ENCODE results near the gene ZNF496.
"Not testable (repeated sequence)": the region's sequence is repeated elsewhere in the genome, so short reads cannot be mapped to it uniquely, and the experiment has no call there.

The ZNF496 gene

DNA sequence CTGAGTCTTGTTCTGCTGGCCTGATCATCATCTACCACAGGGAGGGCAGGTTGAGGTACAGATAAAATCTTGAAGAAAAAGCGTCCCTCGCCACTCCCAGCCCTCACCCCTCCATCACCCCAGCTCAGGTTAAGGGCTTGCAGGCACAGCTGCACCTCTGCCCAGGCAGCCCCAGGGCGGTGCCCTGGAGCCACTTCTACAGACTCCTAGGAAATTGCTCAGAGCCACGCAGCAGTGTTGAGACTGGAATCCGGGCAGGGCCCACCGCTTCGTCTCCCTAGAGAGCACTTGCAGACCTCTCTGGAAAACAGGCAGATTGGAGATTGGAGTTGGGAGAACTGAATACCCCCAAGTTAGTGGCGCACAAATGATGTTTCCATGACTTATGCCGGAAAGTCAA is 40.5 kb downstream of the ZNF496 start:
- DNase-seq (no peak), ATAC-seq (ENCODE audit: insufficient read depth, low read depth) (no peak)
- Histone ChIP-seq H3K79me2 (ENCODE audit: insufficient read depth, low read length) (no peaks in the 10 kb centered on the region), H3K4me3 (ENCODE audit: low read depth in 1 of 2, low read length in 2 of 2) (no peak overlapping the region), H2AFZ (ENCODE audit: low read depth, low read length) (no peak overlapping the region), H3K27ac (ENCODE audit: low read length) (no peak overlapping the region), H3K4me2 (ENCODE audit: insufficient read depth, low read length) (no peak overlapping the region), H3K27me3 (ENCODE audit: insufficient read depth, low read length, poor library complexity) (no peaks in the 10 kb centered on the region), H3K36me3 (ENCODE audit: insufficient read depth, low read length) (no peaks in the 10 kb centered on the region), H3K9ac (ENCODE audit: low read depth, low read length) (no peak overlapping the region), H3K4me1 (ENCODE audit: insufficient read depth, low read length) (no peaks in the 10 kb centered on the region), H4K20me1 (ENCODE audit: insufficient read depth, low read length) (no peaks in the 10 kb centered on the region), H3K9me3 (ENCODE audit: insufficient read depth, low read length, severe bottlenecking) (no peaks in the 10 kb centered on the region)
- TF ChIP-seq, protein P1, sequence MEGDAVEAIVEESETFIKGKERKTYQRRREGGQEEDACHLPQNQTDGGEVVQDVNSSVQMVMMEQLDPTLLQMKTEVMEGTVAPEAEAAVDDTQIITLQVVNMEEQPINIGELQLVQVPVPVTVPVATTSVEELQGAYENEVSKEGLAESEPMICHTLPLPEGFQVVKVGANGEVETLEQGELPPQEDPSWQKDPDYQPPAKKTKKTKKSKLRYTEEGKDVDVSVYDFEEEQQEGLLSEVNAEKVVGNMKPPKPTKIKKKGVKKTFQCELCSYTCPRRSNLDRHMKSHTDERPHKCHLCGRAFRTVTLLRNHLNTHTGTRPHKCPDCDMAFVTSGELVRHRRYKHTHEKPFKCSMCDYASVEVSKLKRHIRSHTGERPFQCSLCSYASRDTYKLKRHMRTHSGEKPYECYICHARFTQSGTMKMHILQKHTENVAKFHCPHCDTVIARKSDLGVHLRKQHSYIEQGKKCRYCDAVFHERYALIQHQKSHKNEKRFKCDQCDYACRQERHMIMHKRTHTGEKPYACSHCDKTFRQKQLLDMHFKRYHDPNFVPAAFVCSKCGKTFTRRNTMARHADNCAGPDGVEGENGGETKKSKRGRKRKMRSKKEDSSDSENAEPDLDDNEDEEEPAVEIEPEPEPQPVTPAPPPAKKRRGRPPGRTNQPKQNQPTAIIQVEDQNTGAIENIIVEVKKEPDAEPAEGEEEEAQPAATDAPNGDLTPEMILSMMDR (IDR thresholded peaks at IDR 0.05; ENCODE audit: borderline replicate concordance, extremely low read depth, low read length, poor library complexity, severe bottlenecking): no peak
- no peak for TF ChIP-seq EZH2 (IDR thresholded peaks at IDR 0.05; ENCODE audit: borderline replicate concordance, low read depth, low read length, severe bottlenecking)

DNA sequence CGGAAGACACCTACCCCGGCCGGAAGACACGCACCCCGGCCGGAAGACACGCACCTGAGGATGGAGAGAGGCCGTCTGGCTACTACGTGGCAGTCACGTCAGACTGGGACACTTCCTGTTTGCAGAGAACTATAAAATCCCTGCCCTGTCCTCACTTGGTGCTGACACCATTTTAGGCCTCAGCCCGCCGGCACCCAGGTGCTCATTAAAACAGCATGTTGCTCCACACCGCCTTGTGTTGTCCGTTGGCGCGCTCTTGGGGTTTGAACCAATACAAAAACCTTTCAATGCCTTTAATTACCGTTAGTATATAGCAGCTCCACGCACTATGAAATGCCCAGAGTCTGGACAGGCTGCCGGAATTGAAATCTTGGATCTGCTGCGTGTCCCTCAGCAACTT is 41.1 kb downstream of the ZNF496 start:
- Histone ChIP-seq H3K79me2 (ENCODE audit: insufficient read depth, low read length) (no peaks in the 10 kb centered on the region), H3K27ac (ENCODE audit: low read length) (no peak overlapping the region), H3K9ac (ENCODE audit: low read depth, low read length) (no peak overlapping the region), H4K20me1 (ENCODE audit: insufficient read depth, low read length) (no peaks in the 10 kb centered on the region), H3K9me3 (ENCODE audit: insufficient read depth, low read length, severe bottlenecking) (no peaks in the 10 kb centered on the region), H3K4me1 (ENCODE audit: insufficient read depth, low read length) (no peaks in the 10 kb centered on the region), H3K27me3 (ENCODE audit: insufficient read depth, low read length, poor library complexity) (no peaks in the 10 kb centered on the region), H3K4me2 (ENCODE audit: insufficient read depth, low read length) (no peak overlapping the region), H3K36me3 (ENCODE audit: insufficient read depth, low read length) (no peaks in the 10 kb centered on the region), H2AFZ (ENCODE audit: low read depth, low read length) (no peak overlapping the region), H3K4me3 (ENCODE audit: low read depth in 1 of 2, low read length in 2 of 2) (no peak overlapping the region)
- no peak for DNase-seq
- ATAC-seq (ENCODE audit: insufficient read depth, low read depth): no peak
- TF ChIP-seq EZH2 (IDR thresholded peaks at IDR 0.05; ENCODE audit: borderline replicate concordance, low read depth, low read length, severe bottlenecking): no peak

DNA sequence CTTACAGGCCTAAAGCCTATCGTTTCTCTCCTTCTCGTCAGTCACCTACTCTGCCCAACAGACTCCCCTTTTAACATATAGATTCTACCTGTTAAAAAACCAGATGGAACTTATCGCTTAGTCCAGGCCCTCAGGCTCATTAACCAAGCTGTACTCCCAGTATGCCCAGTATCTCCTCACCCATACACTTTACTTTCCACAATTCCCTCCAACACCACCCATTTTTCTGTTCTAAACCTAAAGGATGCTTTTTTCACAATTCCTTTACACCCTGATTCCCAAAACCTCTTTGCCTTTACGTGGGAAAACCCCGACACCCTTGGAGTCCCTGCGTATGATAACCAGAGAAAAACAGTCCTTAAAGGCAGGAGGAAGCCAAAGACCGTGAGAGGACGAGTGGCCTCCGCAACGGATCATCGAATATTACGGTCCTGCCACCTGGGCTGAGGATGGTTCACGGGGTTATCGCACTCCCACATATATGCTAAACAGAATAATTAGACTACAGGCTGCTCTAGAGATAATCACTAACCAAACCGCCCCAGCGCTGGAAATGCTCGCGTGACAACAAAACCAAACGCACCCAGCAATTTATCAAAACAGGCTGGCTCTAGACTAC is 42.3 kb downstream of the ZNF496 start:
- not testable (repeated sequence) for H3K36me3 ChIP-seq (ENCODE audit: insufficient read depth, low read length); ATAC-seq (ENCODE audit: insufficient read depth, low read depth); H2AFZ ChIP-seq (ENCODE audit: low read depth, low read length); H3K27me3 ChIP-seq (ENCODE audit: insufficient read depth, low read length, poor library complexity); H3K79me2 ChIP-seq (ENCODE audit: insufficient read depth, low read length); H3K9me3 ChIP-seq (ENCODE audit: insufficient read depth, low read length, severe bottlenecking); H3K4me1 ChIP-seq (ENCODE audit: insufficient read depth, low read length); DNase-seq; H3K9ac ChIP-seq (ENCODE audit: low read depth, low read length); H3K4me3 ChIP-seq (ENCODE audit: low read depth in 1 of 2, low read length in 2 of 2); H3K4me2 ChIP-seq (ENCODE audit: insufficient read depth, low read length); H3K27ac ChIP-seq (ENCODE audit: low read length); H4K20me1 ChIP-seq (ENCODE audit: insufficient read depth, low read length)

DNA sequence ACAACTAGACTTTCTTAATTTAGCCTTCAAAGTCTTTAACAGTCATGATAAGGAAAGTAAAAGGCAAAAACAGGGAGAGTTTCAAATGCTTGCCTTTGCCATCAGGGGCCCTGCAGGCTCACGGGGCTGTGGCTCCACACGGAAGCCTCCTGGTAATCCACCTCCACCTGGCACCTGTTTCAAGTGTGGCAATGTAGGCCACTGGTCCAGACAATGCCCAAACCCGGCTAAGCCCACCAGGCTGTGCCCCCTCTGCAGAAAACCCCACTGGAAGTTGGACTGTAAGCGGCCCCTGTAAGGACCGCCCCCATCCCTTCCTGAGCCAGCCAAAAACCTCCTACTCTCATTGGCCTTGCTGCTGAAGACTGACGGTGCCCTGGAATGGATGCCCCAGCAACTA is 43.3 kb downstream of the ZNF496 start:
- no peaks in the 10 kb centered on the region for H3K36me3 ChIP-seq (ENCODE audit: insufficient read depth, low read length)
- no peaks in the 10 kb centered on the region for H3K27me3 ChIP-seq (ENCODE audit: insufficient read depth, low read length, poor library complexity)
- H3K4me3 ChIP-seq (ENCODE audit: low read depth in 1 of 2, low read length in 2 of 2): no peak overlapping the region
- no peak for TF ChIP-seq EZH2 (IDR thresholded peaks at IDR 0.05; ENCODE audit: borderline replicate concordance, low read depth, low read length, severe bottlenecking)
- TF ChIP-seq, protein P1 (IDR thresholded peaks at IDR 0.05; ENCODE audit: borderline replicate concordance, extremely low read depth, low read length, poor library complexity, severe bottlenecking): no peak
- H3K9me3 ChIP-seq (ENCODE audit: insufficient read depth, low read length, severe bottlenecking): no peaks in the 10 kb centered on the region
- ATAC-seq (ENCODE audit: insufficient read depth, low read depth) (no peak), DNase-seq (no peak)
- no peak overlapping the region for H3K4me2 ChIP-seq (ENCODE audit: insufficient read depth, low read length)
- no peaks in the 10 kb centered on the region for H3K79me2 ChIP-seq (ENCODE audit: insufficient read depth, low read length)
- no peaks in the 10 kb centered on the region for H4K20me1 ChIP-seq (ENCODE audit: insufficient read depth, low read length)
- H3K4me1 ChIP-seq (ENCODE audit: insufficient read depth, low read length): no peaks in the 10 kb centered on the region
- H3K27ac ChIP-seq (ENCODE audit: low read length): no peak overlapping the region
- H3K9ac ChIP-seq (ENCODE audit: low read depth, low read length): no peak overlapping the region
- H2AFZ ChIP-seq (ENCODE audit: low read depth, low read length): no peak overlapping the region
